Mesendoderm (in vitro differentiated cells): ENCODE measurements around the gene MIF4GD.
A peak's percentile ranks its signal among the peaks of the same experiment; 100 is the strongest.
"Not testable (repeated sequence)": the region's sequence is repeated elsewhere in the genome, so short reads cannot be mapped to it uniquely, and the experiment has no call there.

Experiments
- DNase-seq: peaks from one replicate; pipeline ENCODE4 v3.0.0; 2013
- H2AK5ac ChIP-seq: 2 replicates; pipeline ENCODE4 v1.6.1; 2013; ENCODE audit warnings: low read length, inconsistent platforms
- H2BK120ac ChIP-seq: 2 replicates; pipeline ENCODE4 v1.6.1; 2013; ENCODE audit warnings: low read depth, mild to moderate bottlenecking, low read length, moderate library complexity, mixed read lengths
- H2BK15ac ChIP-seq: replicated peaks from 2 replicates; pipeline ENCODE4 v1.6.1; 2013; ENCODE audit warnings: low read depth, mild to moderate bottlenecking, moderate library complexity
- H2BK5ac ChIP-seq: 2 replicates; pipeline ENCODE4 v1.6.1; 2013; ENCODE audit warnings: low read length, inconsistent platforms
- H3K18ac ChIP-seq: 2 replicates; pipeline ENCODE4 v1.6.1; 2013; ENCODE audit warnings: mild to moderate bottlenecking, low read length, mixed read lengths
- H3K23ac ChIP-seq: one replicate; pipeline ENCODE4 v1.6.1; 2013; ENCODE audit warnings: low read length
- H3K27ac ChIP-seq: 2 replicates; pipeline ENCODE4 v1.5.1; 2013; ENCODE audit warnings: low read depth, mild to moderate bottlenecking, inconsistent platforms, low read length, moderate library complexity
- H3K27me3 ChIP-seq: 2 replicates; pipeline ENCODE4 v1.6.1; 2013; ENCODE audit warnings: low read length, control low read depth, mild to moderate bottlenecking, inconsistent platforms; ENCODE audit not compliant: insufficient read depth, poor library complexity
- H3K36me3 ChIP-seq: 2 replicates; pipeline ENCODE4 v1.6.1; 2013; ENCODE audit warnings: low read length, inconsistent platforms; ENCODE audit not compliant: control insufficient read depth, insufficient read depth
- H3K4ac ChIP-seq: one replicate; pipeline ENCODE4 v1.6.1; 2013; ENCODE audit warnings: low read depth, mild to moderate bottlenecking, low read length, moderate library complexity
- H3K4me1 ChIP-seq: 2 replicates; pipeline ENCODE4 v1.6.1; 2013; ENCODE audit warnings: low read depth, low read length, inconsistent platforms; ENCODE audit not compliant: control insufficient read depth
- H3K4me2 ChIP-seq: 2 replicates; pipeline ENCODE4 v1.6.1; 2013; ENCODE audit warnings: low read length
- H3K4me3 ChIP-seq: 2 replicates; pipeline ENCODE4 v1.5.1; 2013; ENCODE audit warnings: mild to moderate bottlenecking, low read length
- H3K56ac ChIP-seq: one replicate; pipeline ENCODE4 v1.6.1; 2013; ENCODE audit warnings: low read length
- H3K79me1 ChIP-seq: 2 replicates; pipeline ENCODE4 v1.6.1; 2013; ENCODE audit warnings: low read length, inconsistent platforms
- H3K79me2 ChIP-seq: 2 replicates; pipeline ENCODE4 v1.6.1; 2013; ENCODE audit warnings: mild to moderate bottlenecking, low read length; ENCODE audit not compliant: control insufficient read depth, insufficient read depth
- H3K9ac ChIP-seq: 2 replicates; pipeline ENCODE4 v1.6.1; 2013; ENCODE audit warnings: low read length, inconsistent platforms
- H4K5ac ChIP-seq: one replicate; pipeline ENCODE4 v1.6.1; 2013; ENCODE audit warnings: low read length
- H4K8ac ChIP-seq: one replicate; pipeline ENCODE4 v1.6.1; 2013; ENCODE audit warnings: low read depth, mild to moderate bottlenecking, control low read depth, low read length, moderate library complexity
- WGBS: extraction: QIAGEN DNeasy Blood & Tissue Kit; methylation state at CpG from one replicate; pipeline ENCODE4 v1.1.7; 2013; ENCODE audit warnings: low lambda C conversion rate, missing lambda C conversion rate; ENCODE audit not compliant: insufficient coverage; ENCODE audit errors: extremely low coverage; 5-methylcytosine and 5-hydroxymethylcytosine counted together

MIF4GD gene

DNA sequence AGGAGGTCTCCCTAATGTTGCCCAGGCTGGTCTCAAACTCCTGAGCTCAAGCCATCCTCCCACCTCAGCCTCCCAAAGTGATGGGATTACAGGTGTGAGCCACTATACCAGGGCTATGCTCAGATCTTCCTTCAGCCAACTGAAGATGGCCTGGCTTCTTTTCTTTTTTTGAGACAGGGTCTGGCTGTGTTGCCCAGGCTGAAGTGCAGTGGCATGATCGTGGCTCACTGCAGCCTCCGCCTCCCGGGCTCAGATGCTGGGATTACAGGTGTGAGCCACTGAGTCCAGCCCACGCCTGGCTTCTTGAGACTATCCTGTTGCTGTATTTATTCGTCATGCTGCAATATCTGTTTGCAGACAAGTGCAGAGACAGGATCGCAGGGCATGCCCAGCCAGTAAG is 14.1 kb upstream of the MIF4GD start:
- Histone ChIP-seq H3K36me3 (no peaks in the 10 kb centered on the region), H2BK120ac (no peak overlapping the region), H2BK15ac (no peak overlapping the region), H3K27ac (no peak overlapping the region), H3K56ac (no peak overlapping the region), H4K8ac (no peak overlapping the region), H3K79me1 (no peaks in the 10 kb centered on the region), H3K79me2 (no peaks in the 10 kb centered on the region), H3K4me2 (no peak overlapping the region), H3K4me3 (no peak overlapping the region), H3K4me1 (no peaks in the 10 kb centered on the region), H3K9ac (no peak overlapping the region), H2BK5ac (no peak overlapping the region), H3K4ac (no peak overlapping the region), H3K18ac (no peak overlapping the region), H2AK5ac (no peak overlapping the region), H3K23ac (no peak overlapping the region), H4K5ac (no peak overlapping the region), H3K27me3 (no peaks in the 10 kb centered on the region)
- no peak for DNase-seq
- WGBS, result no CpG with 5 or more reads among the region's 6 CpGs

DNA sequence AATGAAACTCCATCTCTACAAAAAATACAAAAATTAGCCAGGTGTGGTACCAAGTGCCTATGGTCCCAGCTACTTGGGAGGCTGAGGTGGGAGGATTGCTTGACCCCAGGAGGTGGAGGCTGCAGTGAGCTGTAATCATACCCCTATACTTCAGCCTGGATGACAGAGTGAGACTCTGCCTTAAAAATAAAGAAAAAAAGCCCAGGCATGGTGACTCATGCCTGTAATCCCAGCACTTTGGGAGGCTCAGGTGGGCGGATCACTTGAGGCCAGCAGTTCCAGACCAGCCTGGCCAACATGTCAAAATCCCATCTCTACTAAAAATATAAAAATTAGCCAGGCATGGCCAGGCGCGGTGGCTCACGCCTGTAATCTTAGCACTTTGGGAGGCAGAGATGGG is 9.2 kb upstream of the MIF4GD start:
- H3K27ac ChIP-seq, H2BK15ac ChIP-seq, H3K27me3 ChIP-seq, H4K5ac ChIP-seq, H3K23ac ChIP-seq, H2BK5ac ChIP-seq, H3K9ac ChIP-seq, H3K4me2 ChIP-seq, H4K8ac ChIP-seq, H3K56ac ChIP-seq, H2BK120ac ChIP-seq, H2AK5ac ChIP-seq, H3K79me2 ChIP-seq, H3K4me3 ChIP-seq, H3K79me1 ChIP-seq, H3K4me1 ChIP-seq, DNase-seq, H3K36me3 ChIP-seq, H3K4ac ChIP-seq, H3K18ac ChIP-seq: not testable (repeated sequence)
- no CpG with 5 or more reads among the region's 4 CpGs for WGBS

DNA sequence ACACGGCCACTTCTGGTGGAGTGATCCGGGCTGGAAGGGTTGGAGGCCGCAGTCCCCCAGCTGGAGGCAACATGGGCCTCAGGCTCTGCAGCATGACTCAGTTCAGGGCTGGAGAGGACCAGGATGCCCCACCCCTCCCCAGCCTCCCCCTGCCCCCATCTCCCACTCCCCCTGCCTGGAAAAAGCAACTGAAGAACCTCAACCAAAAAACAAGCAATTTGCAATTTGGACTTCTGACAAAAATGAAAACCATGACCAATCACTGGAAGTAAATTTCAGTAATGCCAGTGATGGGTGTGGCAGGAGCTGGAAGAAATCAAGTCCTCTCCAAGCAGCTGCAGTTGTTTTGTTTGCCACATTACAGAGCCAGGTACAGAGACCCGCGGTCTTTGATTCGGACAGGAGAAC is 6.6 kb upstream of the MIF4GD start:
- Histone ChIP-seq H3K4me3 (no peak overlapping the region), H3K9ac (no peak overlapping the region), H3K79me1 (no peaks in the 10 kb centered on the region), H2AK5ac (no peak overlapping the region), H4K5ac (no peak overlapping the region), H3K79me2 (no peaks in the 10 kb centered on the region), H3K36me3 (peaks cover 2% of the 10 kb centered on the region), H2BK120ac (no peak overlapping the region), H3K56ac (no peak overlapping the region), H3K18ac (no peak overlapping the region), H4K8ac (no peak overlapping the region), H2BK15ac (no peak overlapping the region), H3K4me2 (no peak overlapping the region), H2BK5ac (no peak overlapping the region), H3K4ac (no peak overlapping the region), H3K4me1 (no peaks in the 10 kb centered on the region), H3K27ac (no peak overlapping the region), H3K27me3 (no peaks in the 10 kb centered on the region), H3K23ac (no peak overlapping the region)
- DNase-seq, result peak; percentile 8
- no CpG with 5 or more reads among the region's 6 CpGs for WGBS

- Histone ChIP-seq H2AK5ac (no peak overlapping the region), H3K23ac (no peak overlapping the region), H3K56ac (no peak overlapping the region), H3K79me1 (no peaks in the 10 kb centered on the region), H3K27me3 (no peaks in the 10 kb centered on the region), H3K36me3 (peaks cover 2% of the 10 kb centered on the region), H3K4me1 (no peaks in the 10 kb centered on the region), H2BK5ac (no peak overlapping the region), H4K5ac (no peak overlapping the region), H3K18ac (no peak overlapping the region), H3K79me2 (no peaks in the 10 kb centered on the region), H2BK120ac (no peak overlapping the region), H3K4ac (no peak overlapping the region), H2BK15ac (no peak overlapping the region), H4K8ac (no peak overlapping the region), H3K9ac (no peak overlapping the region), H3K4me2 (no peak overlapping the region), H3K4me3 (no peak overlapping the region), H3K27ac (no peak overlapping the region)
- WGBS, result no CpG with 5 or more reads among the region's 7 CpGs
- DNase-seq, result no peak
Observed at GRCh38 chr17:75273977-75274708, 3.1 kb upstream of the MIF4GD start.

DNA sequence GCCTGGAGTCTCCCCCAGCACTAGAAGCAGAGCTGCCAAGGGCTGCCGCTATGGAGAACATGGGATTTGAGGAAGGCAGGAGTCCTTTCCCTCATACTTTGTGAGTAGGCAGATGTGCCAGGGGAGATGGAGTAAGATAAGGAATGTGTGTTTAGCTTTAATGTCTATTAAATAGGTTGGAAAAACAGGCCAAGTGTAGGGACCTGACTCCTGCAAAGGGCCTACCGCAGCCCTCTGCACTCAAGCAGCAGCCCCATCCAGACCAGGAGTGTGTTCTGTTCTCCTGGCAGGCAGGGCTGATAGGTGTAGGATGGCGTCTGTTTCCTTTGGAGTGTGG is 1.8 kb upstream of the MIF4GD start:
- no peak for DNase-seq
- Histone ChIP-seq H4K8ac (no peak overlapping the region), H2AK5ac (no peak overlapping the region), H3K27ac (no peak overlapping the region), H3K27me3 (no peaks in the 10 kb centered on the region), H3K23ac (no peak overlapping the region), H2BK120ac (no peak overlapping the region), H3K4ac (no peak overlapping the region), H3K9ac (no peak overlapping the region), H3K79me1 (no peaks in the 10 kb centered on the region), H2BK15ac (no peak overlapping the region), H3K79me2 (no peaks in the 10 kb centered on the region), H3K36me3 (peaks cover 2% of the 10 kb centered on the region), H3K18ac (no peak overlapping the region), H2BK5ac (no peak overlapping the region), H3K4me1 (peaks cover 2% of the 10 kb centered on the region), H4K5ac (no peak overlapping the region), H3K4me3 (no peak overlapping the region), H3K4me2 (no peak overlapping the region), H3K56ac (no peak overlapping the region)
- no CpG with 5 or more reads among the region's 3 CpGs for WGBS
